Fibroblast of skin of right quadriceps (primary cell): ENCODE results near the gene DNAJC18.
A peak's percentile ranks its signal among the peaks of the same experiment; 100 is the strongest.

Experiments used
- DNase-seq: peaks from one replicate; pipeline ENCODE4 v3.0.0-alpha.2; 2013

The DNAJC18 gene

DNA sequence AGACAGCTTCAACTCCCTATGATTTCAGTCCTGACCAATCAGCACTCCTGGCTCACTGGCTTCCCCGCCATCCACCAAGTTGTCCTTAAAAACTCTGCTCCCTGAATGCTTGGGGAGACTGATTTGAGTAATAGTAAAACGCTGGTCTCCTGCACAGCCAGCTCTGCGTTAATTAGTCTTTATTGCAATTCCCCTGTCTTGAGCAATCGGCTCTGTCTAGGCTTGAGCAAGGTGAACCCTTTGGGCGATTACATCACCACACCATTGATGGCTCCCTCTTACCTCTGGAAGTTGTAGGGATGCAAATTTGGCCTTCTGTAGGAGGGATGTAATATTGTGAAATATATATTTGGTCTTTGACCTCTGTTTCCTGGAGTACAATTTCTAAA is 53.3 kb downstream of the DNAJC18 start:
- no peak for DNase-seq

DNA sequence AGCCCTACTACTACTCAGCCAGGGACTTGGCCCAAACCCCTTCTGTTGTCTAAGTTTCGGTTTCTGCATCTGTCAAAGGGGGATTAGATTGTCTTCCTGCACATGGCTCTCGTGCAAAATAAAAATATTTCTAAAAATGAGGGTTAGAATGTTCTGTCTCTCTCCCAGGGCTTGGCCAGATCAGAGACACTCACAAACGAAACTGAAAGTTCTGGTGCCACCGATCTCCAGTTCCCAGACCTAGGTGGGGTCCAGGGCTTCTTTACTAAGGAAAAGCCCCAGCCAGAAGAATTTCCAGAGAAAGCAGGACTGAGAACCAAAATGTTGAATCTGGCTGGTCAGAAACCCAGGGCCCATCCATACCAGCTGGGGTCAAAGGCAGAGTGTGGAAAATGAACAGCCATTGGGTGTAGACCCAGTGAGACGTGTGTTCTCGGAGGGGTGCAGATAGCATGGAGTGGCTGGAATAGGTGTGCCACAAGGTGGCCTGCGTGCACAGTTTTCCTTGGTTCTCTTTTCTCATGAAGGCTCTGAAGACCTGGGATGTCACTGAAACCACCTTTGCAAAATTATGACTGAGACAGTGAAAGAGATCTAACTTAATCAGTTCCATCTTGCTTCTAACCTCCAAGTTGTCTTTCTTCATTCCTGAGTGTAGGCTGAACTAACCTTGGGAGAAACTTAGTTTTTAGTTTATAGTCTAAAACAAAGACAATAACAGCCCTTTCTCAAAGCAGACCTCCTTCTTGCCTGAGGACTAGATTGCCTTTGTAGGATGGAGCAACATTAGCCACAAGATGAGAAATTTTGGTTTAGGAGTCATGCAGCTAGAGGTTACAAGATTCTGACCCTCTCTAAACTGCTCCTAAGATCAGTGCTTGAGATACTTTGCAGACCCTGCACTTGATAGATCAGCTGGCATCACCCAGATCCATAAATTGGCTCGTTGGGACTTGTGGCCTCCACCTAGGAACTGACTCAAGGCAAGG is 54.0 kb downstream of the DNAJC18 start:
- no peak for DNase-seq

DNA sequence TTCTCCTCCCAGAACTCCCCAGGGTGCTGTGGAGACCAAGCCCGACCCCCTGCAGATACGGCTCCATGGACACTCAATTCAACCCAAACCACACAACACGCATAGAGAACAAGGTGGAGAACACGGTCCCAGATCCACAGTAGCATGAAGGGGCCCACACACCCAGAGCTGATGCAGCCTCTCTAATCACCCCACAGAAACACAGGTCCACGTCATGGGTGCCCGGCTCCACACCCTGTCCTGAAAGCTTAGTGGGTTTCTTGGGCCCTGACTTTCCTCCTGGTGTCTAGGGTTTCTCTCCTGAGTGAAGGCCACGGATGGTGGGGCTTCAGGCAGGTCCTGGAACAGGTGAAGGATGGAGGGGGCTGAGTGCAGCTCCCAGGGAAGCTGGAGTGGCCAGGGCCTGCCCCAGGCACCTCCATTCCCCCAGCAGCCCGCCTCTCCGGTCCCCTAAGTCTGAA is 54.7 kb downstream of the DNAJC18 start:
- no peak for DNase-seq

DNA sequence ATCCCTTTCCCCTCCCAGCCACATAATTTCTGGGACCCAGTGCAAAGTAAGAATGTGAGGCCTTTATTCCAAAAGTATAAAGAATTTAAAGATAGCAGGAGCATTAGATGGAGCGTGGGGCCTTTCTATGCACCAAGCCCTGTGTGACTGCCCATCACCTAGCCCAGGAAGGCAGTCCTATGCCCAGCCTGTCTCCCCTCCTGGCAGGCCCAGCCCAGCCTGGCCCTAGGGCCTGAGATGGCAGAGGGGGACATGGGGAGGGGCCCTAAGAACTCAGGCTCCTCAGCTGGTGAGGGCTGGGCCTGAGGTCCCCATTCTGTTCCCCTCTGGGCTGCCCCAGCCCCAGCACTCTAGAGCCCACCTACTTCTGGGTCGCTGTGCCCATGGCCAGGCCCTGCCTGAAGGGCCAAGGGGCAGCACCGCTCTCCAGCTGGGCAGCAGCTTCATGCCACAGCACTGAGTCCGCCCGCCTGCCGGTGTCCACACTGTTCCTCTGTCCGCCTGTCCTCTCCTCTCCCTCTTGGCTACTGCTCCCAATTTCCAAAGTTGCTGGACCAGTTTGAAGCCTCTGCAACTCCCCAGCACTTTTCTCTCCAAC is 55.2 kb downstream of the DNAJC18 start:
- DNase-seq: no peak

DNA sequence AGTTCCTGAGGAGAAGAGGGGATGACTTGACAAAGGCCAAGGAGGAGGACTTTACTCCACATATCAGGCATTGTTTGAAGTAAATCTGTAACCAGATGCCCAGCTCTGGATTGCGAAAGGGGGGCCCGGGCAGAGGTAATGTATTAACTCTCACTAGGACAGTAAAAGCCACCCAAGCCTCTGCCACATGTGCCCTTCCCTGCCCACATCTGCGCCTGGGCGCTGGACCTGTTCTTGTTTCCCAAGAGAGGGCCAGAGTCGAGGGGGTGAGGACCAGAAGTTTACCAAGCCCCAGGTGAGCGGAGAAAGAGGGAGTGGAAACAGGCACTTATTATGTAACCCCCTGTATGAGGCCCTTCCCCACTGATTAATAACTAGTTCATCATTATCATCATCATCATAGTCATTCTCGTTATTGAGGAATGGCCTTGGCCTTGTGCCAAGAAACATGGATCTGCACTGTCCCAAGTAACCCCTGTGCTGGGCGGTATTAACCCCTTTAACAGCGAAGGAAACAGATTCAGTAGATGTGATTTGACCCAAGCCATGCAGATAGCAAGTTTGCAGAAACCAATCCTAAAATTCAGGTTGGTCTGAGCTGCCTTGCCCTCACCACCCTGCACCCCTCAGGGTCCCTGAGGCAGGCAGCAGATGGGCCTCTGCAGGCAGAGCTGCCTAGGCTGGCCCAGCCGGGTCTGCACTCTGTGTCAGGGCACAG is 55.9 kb downstream of the DNAJC18 start, which contains the start of gene SLC23A1:
SLC23A1 (minus strand) TSS at position 23 of the 718 bp plus-strand sequence. CDS start 44 bp downstream, outside the sequence.
- no peak for DNase-seq

DNA sequence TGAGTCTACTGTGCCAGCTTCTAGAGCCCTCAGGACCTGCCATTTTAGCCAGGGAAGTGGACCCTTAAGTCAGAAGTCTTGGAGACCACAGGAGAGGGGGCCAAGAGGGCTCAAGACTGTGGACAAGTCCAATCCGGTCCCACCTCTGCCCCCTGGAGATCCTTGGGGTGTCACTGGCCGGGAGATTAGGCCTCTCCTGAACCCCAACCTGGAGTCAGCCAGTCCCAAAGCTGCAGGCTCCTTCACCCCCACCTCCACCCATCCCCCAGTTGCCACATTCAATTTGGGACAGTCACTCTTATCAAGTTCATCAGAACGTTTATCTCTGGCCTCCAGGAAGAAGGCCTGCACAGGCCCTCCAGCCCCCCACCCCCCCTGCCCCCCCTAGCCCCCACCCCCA is 56.5 kb downstream of the DNAJC18 start:
- no peak for DNase-seq

DNA sequence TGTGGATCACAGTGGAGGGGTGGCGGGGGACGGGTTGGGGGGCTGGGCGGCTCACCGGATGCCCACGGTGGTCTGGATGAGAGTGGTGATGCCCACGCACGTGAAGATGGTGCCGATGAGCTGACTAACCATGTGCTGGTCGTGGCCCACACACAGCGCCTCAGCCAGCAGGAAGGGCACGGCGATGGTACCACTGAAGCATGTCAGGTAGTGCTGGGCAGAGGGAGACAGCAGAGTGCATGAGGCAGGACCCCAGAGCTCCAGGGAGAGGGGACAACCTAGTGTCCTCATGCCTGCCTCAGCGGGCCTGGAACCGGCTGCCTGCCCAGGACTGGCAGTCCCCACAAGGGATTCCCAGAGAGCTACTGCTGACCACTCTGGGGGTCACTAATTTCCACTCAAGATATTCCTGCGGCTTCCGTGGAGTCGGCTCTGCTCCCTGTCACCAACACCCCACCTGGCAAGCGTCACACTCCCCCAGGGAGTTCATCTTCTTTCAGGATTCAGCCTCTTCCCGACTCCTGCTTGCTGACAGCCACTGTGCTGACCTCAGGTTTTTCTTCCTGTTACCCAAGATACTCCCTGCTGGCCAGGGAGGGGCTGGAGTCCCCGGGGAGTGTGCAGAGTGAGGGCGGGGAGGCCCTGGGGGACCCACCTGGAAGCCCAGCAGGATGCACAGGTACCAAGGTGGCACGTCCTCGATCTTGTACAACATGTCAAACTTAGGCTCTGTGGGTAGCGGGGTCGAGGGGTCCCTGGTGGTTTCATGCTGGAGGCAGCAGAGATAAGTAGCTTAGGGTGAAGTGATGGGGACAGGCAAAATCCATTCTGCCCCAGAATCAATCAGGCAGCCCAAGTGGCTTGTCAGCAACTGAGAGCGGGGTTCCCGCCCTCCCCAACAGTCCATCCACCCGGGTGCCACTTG is 57.2 kb downstream of the DNAJC18 start:
- DNase-seq: no peak

DNA sequence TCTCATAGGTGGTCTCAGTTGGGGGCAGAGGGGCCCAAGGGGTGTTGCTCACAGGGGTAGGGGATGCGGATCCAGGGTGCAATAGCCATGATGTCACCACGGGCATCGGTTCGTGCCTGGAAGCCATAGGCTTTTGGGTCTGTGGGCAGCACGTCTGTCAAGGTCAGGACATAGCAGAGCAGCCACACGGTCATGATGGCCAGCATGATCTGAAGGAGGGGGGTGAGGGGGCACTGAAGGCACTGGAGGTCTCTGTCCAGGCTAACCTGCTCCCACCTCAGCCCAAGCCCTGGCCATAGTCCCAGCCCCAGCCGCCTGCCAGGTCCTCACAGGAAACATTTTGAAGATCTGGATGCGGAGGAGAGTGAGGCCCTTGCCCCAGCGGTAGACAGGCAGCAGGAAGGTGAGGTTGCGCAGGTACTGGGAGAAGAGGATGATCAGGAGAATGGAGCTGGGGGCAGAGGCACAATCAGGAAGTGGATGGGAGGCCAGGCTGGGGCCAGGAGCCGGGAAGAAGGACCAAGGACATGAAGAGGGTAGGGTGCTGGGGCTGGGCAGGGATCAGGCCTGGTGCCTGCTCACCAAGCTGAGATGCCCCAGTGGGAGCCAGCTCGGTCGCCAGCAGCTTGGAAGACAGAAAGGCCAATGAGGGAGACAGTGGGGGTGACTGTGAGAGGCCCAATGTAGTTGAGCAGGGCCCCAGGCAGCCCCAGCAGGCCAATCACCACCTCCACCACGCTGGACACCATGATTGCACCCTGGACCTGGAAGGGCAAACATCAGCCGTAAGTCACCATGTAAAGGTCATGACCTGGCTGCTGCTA is 59.5 kb downstream of the DNAJC18 start:
- no peak for DNase-seq

DNA sequence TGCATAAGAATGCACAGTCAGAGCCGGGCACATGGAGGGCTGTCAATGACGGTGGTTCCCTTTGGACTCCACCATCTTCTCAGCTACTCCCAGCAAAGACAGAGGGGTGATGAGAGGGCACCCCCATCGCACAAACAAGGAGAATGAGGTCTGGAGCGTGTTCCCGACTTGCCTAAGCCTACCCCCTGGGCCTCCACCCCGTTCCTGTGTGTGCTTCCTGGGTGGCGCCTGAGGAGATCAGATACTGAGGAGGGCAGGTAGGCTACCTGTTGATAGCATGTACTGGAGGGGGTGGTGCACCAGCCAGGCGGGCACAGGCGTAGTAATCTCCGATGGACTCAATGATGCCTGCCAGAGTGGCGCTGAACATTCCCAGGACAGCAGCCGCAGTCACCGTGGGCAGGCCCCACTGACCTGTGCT is 60.4 kb downstream of the DNAJC18 start:
- DNase-seq: no peak

DNA sequence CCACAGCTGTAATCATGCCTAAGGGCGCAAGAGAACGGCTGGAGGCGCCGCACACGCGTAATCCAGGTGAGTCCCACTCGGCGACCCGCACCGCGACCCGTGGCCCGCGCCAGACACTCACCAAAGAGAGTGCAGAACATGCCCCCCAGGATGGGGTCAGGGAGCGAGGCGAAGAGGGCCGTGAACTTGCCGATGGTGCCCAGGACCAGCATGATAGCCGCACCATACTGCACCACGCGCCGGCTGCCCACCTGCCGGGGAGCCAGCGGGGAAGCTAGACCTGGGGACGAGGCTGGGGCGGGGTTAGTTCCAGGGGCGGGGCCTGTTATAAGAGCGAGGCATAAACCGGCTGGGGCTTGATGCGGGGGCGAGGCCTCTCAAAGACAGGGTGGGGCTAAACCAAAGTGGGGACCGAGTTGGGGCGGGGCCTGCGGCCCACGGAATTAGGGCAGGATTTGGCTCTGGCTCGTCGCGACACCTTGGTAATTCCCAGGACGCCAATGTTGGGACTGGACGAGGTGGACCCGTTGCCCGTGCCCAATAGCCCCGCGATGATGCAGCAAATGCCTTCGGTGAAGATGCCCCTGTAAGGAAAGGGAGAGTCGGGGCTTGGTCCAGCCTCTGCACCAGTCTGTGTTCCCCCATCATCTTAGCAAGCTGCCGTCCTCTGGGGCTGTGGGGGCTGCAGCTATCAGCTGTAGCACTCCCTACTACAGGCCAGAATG is 61.1 kb downstream of the DNAJC18 start:
- no peak for DNase-seq

DNA sequence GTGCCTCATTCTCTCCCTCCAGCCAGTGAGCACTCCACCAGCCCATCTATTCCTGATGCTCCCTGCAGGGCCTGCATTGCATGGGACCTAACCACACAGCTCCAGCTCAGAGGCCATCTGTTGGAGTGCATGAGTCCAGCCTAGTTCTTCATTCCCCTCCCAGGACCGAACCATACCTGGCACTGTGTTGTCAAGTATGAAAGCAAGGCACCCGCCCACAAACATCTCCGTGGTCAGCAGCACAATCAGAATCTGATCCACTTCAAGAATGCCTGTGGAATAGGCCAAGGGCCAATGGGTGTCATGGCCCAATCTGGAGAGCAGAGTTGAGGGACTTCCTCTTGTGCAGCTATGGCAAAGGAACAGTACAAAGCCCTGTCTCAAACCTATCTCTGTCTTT is 62.1 kb downstream of the DNAJC18 start:
- no peak for DNase-seq

DNA sequence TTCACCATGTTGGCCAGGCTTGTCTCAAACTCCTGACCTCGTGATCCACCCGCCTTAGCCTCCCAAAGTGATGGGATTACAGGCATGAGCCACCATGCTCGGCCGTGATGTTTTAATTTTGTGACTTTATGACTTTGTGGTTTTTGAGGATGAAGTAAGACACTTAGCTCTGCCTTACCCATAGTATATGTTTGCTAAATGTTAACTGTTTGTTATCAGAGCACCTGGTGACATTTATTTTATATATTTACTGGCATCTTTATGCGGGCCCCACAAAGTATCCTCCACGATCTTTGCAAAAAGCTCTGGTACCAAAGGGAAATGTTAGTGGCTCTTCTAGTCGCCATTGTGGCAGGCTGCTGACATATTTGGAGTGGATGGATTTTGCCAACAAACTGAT is 63.0 kb downstream of the DNAJC18 start:
- no peak for DNase-seq

DNA sequence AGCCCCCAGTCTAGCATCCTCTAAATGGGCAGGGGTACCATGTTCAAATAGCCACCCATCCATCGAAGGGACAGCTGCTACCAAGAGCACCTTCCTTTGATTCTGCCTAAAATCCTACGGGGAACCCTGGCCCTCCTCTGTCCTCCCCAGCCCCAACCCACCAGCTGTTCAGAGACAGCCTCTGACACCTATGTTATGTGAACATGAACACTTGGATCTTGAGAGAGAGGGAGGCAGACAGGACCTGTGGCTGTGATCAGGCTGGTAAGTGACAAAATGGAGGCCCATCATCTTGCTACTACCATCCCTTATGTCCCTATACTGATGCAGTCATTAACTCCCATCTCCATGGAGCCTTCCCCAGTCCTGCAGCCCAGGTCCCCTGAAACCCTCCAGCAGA is 64.4 kb downstream of the DNAJC18 start:
- DNase-seq: no peak

DNA sequence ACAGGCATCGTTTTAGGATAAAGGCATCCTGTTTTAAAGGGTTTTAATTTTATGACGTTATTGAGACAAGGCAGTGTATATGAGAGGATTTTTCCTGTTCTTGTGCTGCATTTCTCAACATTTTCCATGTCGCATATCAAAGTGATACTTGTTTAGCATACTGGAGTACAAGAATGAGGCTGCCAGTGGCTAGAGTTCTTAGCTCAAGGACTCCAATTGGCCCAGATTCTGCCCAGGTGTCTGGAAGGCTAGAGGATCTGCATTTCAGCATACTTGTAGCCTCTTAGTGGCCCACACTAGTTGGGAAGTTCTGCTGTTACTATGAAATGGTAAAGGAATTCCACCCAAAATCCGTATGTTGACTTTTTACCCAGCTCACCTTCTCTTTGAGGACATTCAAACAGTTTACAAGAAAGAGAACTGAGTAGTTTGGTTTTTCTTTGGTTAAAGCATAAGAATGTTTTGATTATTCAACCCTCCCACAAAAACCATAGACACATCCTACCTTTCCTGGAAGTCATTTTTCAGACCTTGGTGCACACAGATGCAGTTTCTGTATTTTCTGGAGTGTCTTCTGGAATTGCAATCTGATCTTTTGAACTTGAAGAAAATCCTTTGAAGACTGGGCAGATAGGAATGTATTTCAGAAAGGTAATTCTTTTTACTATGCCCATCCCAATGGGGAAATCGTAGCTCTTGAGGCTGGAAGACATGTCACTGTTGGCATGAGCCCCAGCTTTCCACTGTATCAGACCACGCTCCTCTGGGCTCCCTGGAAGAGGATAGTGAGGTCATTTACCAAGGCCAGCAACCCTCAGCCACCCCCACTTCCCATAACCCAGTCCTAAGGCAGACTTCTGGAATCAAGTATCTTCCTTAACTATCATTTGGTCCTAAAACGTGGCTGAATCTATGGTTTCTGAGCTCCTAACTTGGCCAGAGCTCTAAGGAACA is 67.6 kb downstream of the DNAJC18 start:
- no peak for DNase-seq

DNA sequence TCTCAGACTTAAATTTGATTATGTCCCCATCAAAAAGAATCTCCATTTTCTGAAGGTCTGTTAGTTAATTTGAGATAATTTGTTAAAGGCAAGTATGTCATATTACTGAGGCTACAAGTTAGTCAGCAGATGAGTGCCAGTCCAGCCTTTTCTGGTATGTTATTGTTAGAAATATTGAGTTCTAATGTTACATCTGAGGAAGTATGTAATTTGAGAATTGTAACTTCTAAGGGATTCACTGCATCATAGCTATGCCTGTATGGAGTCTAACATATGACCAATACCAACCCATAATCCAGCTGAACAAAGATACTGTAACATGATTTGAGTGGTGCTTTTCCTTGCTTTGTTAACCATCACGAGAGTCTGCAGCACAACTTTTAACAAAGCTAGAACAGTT is 70.1 kb downstream of the DNAJC18 start:
- DNase-seq: peak; percentile 63

DNA sequence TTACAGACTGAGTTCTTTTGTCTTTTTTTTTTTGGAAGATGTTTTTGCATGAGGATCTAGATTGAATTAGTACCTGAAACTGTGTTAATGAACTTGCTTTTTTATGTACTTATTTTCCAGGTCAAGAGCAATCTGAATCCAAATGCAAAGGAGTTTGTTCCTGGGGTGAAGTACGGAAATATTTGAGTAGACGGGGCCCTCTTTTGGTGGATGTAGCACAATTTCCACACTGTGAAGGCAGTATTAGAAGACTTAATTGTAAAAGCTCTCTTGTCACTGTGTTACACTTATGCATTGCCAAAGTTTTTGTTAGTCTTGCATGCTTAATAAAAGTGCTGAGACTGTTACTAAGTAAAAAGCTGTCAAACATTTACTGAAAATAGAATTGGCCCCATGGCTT is 70.7 kb downstream of the DNAJC18 start:
- no peak for DNase-seq

DNA sequence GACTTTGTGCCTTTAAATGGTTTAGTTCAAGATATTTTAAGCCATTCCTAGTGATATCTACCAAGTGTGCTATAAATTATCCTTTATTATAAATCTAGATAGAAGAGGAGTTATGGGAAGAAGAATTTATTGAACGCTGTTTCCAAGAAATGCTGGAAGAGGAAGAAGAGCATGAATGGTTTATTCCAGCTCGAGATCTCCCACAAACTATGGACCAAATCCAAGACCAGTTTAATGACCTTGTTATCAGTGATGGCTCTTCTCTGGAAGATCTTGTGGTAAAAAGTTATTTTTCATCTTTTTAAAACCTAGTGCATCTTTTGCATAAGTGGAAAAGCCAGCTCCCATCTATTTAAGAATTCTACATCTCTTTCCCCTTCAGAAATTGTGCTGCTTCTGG is 74.9 kb downstream of the DNAJC18 start:
- DNase-seq: no peak

DNA sequence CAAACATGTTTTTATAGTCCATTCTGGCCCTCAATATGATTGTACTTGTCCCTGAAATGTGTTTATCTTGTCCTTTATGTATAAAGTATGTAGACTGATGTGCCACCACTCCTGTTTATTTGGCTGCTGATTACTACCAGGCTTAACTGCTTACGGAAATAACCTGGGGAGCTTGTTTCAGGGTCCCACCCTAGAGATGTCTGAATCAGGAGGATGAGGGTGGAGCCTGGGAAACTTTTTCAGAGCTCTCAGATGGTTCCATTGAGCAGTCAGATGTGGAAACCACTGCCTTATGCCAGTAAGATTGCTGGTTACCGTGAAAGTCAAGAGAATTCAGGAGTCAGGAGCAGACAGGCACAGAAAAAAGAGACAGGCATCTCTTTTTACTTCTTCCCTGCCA is 75.4 kb downstream of the DNAJC18 start:
- DNase-seq: no peak

DNA sequence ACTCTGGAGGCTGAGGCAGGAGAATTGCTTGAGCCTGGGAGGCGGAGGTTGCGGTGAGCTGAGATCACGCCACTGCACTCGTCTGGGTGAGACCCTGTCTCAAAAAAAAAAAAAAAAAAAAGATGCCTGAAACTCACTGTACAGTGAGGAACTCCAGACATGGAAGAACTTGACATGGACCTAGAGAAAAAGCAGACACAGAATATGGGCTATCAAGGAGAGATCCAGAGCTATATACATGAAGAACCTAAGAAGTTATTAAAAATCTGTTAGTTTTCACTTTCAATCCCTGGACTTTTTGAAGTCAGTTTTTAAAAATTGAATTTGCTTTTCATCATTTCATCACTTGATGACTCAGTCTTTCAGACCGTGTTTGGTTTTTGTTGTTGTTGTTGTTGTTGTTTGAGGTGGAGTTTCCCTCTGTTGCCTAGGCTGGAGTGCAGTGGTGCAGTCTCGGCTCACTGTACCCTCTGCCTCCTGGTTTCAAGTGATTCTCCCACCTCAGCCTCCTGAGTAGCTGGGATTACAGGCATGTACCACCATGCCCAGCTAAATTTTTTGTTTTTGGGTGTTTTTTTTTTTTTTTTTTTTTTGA is 77.4 kb downstream of the DNAJC18 start:
- no peak for DNase-seq
